NCI-H2029 treated with DMSO at 0.1 percent for 48 hours (cell line): Measurements from ENCODE around the gene FAM25C.
"Not testable (repeated sequence)": the region's sequence is repeated elsewhere in the genome, so short reads cannot be mapped to it uniquely, and the experiment has no call there.

Source experiments
- DNase-seq: peaks from one replicate; lab custom pipeline; 2025; lab: John Stamatoyannopoulos, UW

Gene FAM25C

DNA sequence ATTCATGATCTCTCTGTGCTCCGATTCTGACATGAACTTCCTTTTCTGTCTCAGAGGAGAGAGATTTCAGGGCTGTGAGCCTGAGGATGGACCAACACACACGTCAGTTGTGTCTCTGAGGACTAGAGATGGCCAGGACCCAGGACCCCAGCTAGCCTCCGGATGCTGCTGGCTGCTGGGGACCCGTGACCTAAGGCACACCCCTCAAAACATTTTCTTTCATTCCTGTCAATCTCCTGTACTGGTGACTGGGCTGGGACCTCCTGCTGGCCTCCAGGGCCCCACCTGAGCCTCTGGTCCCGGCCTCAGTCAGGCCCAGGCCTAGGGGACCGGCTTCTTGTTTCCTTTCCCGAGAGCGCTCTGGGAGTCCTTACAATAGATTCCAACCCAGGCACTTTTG lies 42.4 kb downstream of the FAM25C start:
- DNase-seq: not testable (repeated sequence)

DNA sequence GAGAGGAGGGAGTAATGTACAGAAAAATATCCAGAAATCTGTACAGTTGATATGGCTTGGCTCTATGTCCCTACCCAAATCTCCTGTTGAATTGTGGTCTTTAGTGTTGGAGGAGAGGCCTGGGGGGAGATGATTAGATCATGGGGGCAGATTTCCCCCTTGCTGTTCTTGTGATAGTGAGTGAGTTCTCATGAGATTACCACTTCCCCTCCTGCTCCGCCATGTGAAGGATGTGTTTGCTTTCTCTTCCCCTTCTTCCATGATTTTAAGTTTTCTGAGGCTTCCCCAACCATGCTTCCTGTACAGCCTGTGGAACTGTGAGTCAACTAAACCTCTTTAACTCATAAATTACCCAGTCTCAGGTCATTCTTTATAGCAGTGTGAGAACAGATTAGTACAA lies 52.2 kb downstream of the FAM25C start:
- DNase-seq: not testable (repeated sequence)
